ENCODE data around the gene NRXN3. TPM values are rescaled to one million over a fixed set of nuclear protein-coding genes. Genes with fewer than 3 reads are reported as not detected.

Gene NRXN3
- total and polyA plus RNA-seq, 2 of the 13 experiments (the other 11 are each of a cell fraction or from before 2014, with no cell fraction given) = 0.03 TPM; not detected in 1

DNA sequence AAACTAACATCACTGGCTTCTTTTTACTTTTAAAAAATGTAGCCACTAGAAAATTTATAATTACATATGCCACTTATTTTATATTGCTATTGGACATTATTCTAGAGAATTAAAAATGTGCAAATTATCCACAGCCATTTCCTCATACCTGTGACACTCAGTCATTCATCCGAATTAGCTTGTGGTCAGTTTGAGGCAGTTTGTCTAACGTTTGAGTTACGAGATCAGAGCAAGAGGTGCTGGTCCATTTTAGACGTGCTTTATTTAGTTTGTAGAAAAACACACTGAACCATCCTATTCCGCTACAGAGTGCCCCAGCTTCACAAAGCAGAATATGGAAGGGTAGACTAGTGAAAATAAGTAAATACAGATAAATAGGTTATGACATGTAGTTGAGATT lies 513.0 kb downstream of the NRXN3 start:
- Histone ChIP-seq H2AFZ (ENCODE audit: low read length) (no peak overlapping the region), H3K27me3 (ENCODE audit: control insufficient read depth in 1 of 2, insufficient read depth in 2 of 2, low read length in 2 of 2) (no peaks in the 10 kb centered on the region), H4K20me1 (ENCODE audit: insufficient read depth, low read length) (no peaks in the 10 kb centered on the region), H3K79me2 (ENCODE audit: insufficient read depth, low read length) (no peaks in the 10 kb centered on the region), H3K36me3 (replicated peaks in 1 of 2; ENCODE audit: control insufficient read depth in 1 of 2, insufficient read depth in 2 of 2, low read length in 2 of 2) (no peaks in the 10 kb centered on the region), H3K9me3 (ENCODE audit: low read length) (no peaks in the 10 kb centered on the region), H3K27ac (ENCODE audit: extremely low read length, insufficient read depth, low read length) (no peak overlapping the region), H3K4me3 (replicated peaks in 1 of 3; ENCODE audit: insufficient read depth in 1 of 3, low read depth in 2 of 3, low read length in 3 of 3) (no peak overlapping the region), H3K4me1 (ENCODE audit: insufficient read depth, low read length) (no peaks in the 10 kb centered on the region), H3K4me2 (ENCODE audit: low read depth, low read length) (no peak overlapping the region), H3K9ac (ENCODE audit: insufficient read depth, low read depth, low read length) (no peak overlapping the region)
- ATAC-seq (no peak), FAIRE-seq (no peak), DNase-seq (ENCODE audit: low spot score) (no peak)
- under 1% methylated on average over 5 of the region's 5 CpGs for WGBS (ENCODE audit: low lambda C conversion rate)
- POLR2A ChIA-PET = no interaction called here
- no peak for TF ChIP-seq ZNF850 (CRISPR knock-in tag; conservative IDR thresholded peaks at IDR 0.05)
- TF ChIP-seq HOXD1 (CRISPR knock-in tag; IDR thresholded peaks at IDR 0.05) = no peak
- no peak for TF ChIP-seq ATF7 (IDR thresholded peaks at IDR 0.05)
- TF ChIP-seq ATF7 (CRISPR knock-in tag; IDR thresholded peaks at IDR 0.05) = no peak
- TF ChIP-seq HNRNPLL (IDR thresholded peaks at IDR 0.05; ENCODE audit: low read depth, low read length, poor library complexity, severe bottlenecking) = no peak
- TF ChIP-seq, protein P1, sequence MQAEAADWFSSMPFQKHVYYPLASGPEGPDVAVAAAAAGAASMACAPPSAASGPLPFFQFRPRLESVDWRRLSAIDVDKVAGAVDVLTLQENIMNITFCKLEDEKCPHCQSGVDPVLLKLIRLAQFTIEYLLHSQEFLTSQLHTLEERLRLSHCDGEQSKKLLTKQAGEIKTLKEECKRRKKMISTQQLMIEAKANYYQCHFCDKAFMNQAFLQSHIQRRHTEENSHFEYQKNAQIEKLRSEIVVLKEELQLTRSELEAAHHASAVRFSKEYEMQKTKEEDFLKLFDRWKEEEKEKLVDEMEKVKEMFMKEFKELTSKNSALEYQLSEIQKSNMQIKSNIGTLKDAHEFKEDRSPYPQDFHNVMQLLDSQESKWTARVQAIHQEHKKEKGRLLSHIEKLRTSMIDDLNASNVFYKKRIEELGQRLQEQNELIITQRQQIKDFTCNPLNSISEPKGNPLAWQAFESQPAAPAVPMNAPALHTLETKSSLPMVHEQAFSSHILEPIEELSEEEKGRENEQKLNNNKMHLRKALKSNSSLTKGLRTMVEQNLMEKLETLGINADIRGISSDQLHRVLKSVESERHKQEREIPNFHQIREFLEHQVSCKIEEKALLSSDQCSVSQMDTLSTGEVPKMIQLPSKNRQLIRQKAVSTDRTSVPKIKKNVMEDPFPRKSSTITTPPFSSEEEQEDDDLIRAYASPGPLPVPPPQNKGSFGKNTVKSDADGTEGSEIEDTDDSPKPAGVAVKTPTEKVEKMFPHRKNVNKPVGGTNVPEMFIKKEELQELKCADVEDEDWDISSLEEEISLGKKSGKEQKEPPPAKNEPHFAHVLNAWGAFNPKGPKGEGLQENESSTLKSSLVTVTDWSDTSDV (CRISPR knock-in tag; IDR thresholded peaks at IDR 0.05) = no peak
- no peak for TF ChIP-seq ZNF451 (CRISPR knock-in tag; IDR thresholded peaks at IDR 0.05)
- TF ChIP-seq, protein P2, sequence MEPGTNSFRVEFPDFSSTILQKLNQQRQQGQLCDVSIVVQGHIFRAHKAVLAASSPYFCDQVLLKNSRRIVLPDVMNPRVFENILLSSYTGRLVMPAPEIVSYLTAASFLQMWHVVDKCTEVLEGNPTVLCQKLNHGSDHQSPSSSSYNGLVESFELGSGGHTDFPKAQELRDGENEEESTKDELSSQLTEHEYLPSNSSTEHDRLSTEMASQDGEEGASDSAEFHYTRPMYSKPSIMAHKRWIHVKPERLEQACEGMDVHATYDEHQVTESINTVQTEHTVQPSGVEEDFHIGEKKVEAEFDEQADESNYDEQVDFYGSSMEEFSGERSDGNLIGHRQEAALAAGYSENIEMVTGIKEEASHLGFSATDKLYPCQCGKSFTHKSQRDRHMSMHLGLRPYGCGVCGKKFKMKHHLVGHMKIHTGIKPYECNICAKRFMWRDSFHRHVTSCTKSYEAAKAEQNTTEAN (CRISPR knock-in tag; conservative IDR thresholded peaks at IDR 0.05) = no peak
- no peak for TF ChIP-seq ZNF333 (CRISPR knock-in tag; IDR thresholded peaks at IDR 0.05; ENCODE audit: borderline replicate concordance)
- TF ChIP-seq ZNF33A (CRISPR knock-in tag; IDR thresholded peaks at IDR 0.05; ENCODE audit: borderline replicate concordance) = no peak
- TF ChIP-seq ZNF3 (CRISPR knock-in tag; IDR thresholded peaks at IDR 0.05) = no peak
- TF ChIP-seq MEF2D (CRISPR knock-in tag; IDR thresholded peaks at IDR 0.05) = no peak
- TF ChIP-seq JDP2 (CRISPR knock-in tag; IDR thresholded peaks at IDR 0.05; ENCODE audit: borderline replicate concordance) = no peak
- TF ChIP-seq AGO2 (optimal IDR thresholded peaks at IDR 0.05; ENCODE audit: low read depth, low read length) = no peak
- no peak for TF ChIP-seq JUN (CRISPR knock-in tag; IDR thresholded peaks at IDR 0.05)
- TF ChIP-seq IKZF4 (CRISPR knock-in tag; IDR thresholded peaks at IDR 0.05; ENCODE audit: borderline replicate concordance, low read depth, not compliant biosample characterization) = no peak
- TF ChIP-seq, protein P3, sequence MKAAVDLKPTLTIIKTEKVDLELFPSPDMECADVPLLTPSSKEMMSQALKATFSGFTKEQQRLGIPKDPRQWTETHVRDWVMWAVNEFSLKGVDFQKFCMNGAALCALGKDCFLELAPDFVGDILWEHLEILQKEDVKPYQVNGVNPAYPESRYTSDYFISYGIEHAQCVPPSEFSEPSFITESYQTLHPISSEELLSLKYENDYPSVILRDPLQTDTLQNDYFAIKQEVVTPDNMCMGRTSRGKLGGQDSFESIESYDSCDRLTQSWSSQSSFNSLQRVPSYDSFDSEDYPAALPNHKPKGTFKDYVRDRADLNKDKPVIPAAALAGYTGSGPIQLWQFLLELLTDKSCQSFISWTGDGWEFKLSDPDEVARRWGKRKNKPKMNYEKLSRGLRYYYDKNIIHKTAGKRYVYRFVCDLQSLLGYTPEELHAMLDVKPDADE (CRISPR knock-in tag; IDR thresholded peaks at IDR 0.05) = no peak
- BruUV-seq (replicated peaks) = no TSS peak
- in situ Hi-C loops (cut with HindIII; ENCODE audit: extremely low pct_ligation_motif_present, low pct_unique_long_range_greater_than_20kb) = no loop called here
- CTCF ChIA-PET (ENCODE audit: low intra/inter-chr PET ratio, low total read pairs) = no interaction called here
- intact Hi-C loops (cut with micrococcal nuclease; ENCODE audit: unreplicated experiment) = no loop called here

Data from HepG2 (cell line).